CD14-positive monocyte (primary cell): ENCODE measurements around the gene GPM6B. TPM values are rescaled to one million over a fixed set of nuclear protein-coding genes. Genes with fewer than 3 reads are reported as not detected.
A peak's percentile ranks its signal among the peaks of the same experiment; 100 is the strongest.
"Not testable (repeated sequence)": the region's sequence is repeated elsewhere in the genome, so short reads cannot be mapped to it uniquely, and the experiment has no call there.

ENCODE experiments used
- DNase-seq, 3 donors: peaks; one replicate each; pipeline ENCODE4 v3.0.0-alpha.2; 2011 to 2022
- H2AFZ ChIP-seq: 2 replicates; pipeline ENCODE4 v1.6.0; 2012; ENCODE audit warnings: mild to moderate bottlenecking, low read depth, low read length, inconsistent platforms; ENCODE audit not compliant: insufficient read depth, poor library complexity, severe bottlenecking
- H3K27ac ChIP-seq, 2 donors: 1 replicate in 1 of 2; 2 replicates in 1 of 2; pipeline ENCODE4 v1.5.1; 2012 to 2013; ENCODE audit warnings: low read length in 2 of 2, control low read depth in 1 of 2, inconsistent platforms in 1 of 2, low read depth in 1 of 2, mild to moderate bottlenecking in 1 of 2
- H3K27me3 ChIP-seq, 2 donors: one replicate each; pipeline versions ENCODE4 v1.6.0 to v1.6.1; 2011 to 2013; ENCODE audit warnings: low read length in 2 of 2; ENCODE audit not compliant: control insufficient read depth in 2 of 2, insufficient read depth in 2 of 2
- H3K36me3 ChIP-seq, 2 donors: replicated peaks in 1 of 2; 1 replicate in 1 of 2; 2 replicates in 1 of 2; pipeline versions ENCODE4 v1.5.1 to v1.6.1; 2012 to 2013; ENCODE audit warnings: low read length in 2 of 2, control low read depth in 1 of 2, inconsistent platforms in 1 of 2, mild to moderate bottlenecking in 1 of 2; ENCODE audit not compliant: insufficient read depth in 2 of 2, control insufficient read depth in 1 of 2
- H3K4me1 ChIP-seq, 2 donors: 1 replicate in 1 of 2; 2 replicates in 1 of 2; pipeline versions ENCODE4 v1.5.1 to v1.6.1; 2012 to 2013; ENCODE audit warnings: low read length in 2 of 2, control low read depth in 1 of 2, inconsistent platforms in 1 of 2, mild to moderate bottlenecking in 1 of 2, moderate library complexity in 1 of 2; ENCODE audit not compliant: insufficient read depth in 2 of 2, control insufficient read depth in 1 of 2
- H3K4me2 ChIP-seq: replicated peaks from 2 replicates; pipeline ENCODE3; 2012; ENCODE audit warnings: low read length, moderate library complexity, mild to moderate bottlenecking; ENCODE audit not compliant: poor library complexity, severe bottlenecking; ENCODE audit errors: extremely low read depth
- H3K4me3 ChIP-seq, 3 experiments: fragments of 200-600 bp in 1 of 3; sonication (generic) in 1 of 3; replicated peaks in 1 of 3; 1 replicate in 2 of 3; 2 replicates in 1 of 3; pipeline ENCODE4 v1.5.1; 2011 to 2013; ENCODE audit warnings: low read length in 3 of 3, mild to moderate bottlenecking in 3 of 3, control low read depth in 2 of 3, low read depth in 2 of 3, inconsistent platforms in 1 of 3, moderate library complexity in 1 of 3
- H3K79me2 ChIP-seq: 2 replicates; pipeline ENCODE4 v1.6.0; 2012; ENCODE audit warnings: mild to moderate bottlenecking, control low read depth, inconsistent platforms, low read length, moderate library complexity; ENCODE audit not compliant: insufficient read depth
- H3K9ac ChIP-seq: 2 replicates; pipeline ENCODE4 v1.6.0; 2017; ENCODE audit warnings: low read length, mild to moderate bottlenecking; ENCODE audit not compliant: insufficient read depth, poor library complexity, severe bottlenecking
- H3K9me3 ChIP-seq, 2 donors: replicated peaks in 1 of 2; 1 replicate in 1 of 2; 2 replicates in 1 of 2; pipeline versions ENCODE4 v1.5.1 to v1.6.1; 2012 to 2013; ENCODE audit warnings: low read length in 2 of 2, control low read depth in 1 of 2; ENCODE audit not compliant: control insufficient read depth in 1 of 2, insufficient read depth in 1 of 2
- H4K20me1 ChIP-seq: 2 replicates; pipeline ENCODE4 v1.6.0; 2012; ENCODE audit warnings: mild to moderate bottlenecking, low read length, control low read depth, moderate library complexity; ENCODE audit not compliant: insufficient read depth
- H3K27ac Mint-ChIP-seq, 7 donors: one replicate each; pipeline ENCODE4 v1.8.0; 2020; ENCODE audit warnings: mild to moderate bottlenecking in 7 of 7, mixed read lengths in 7 of 7, moderate library complexity in 6 of 7, inconsistent platforms in 2 of 7
- H3K27me3 Mint-ChIP-seq, 3 donors: one replicate each; pipeline ENCODE4 v1.8.0; 2021 to 2022; ENCODE audit warnings: low read depth in 3 of 3, mild to moderate bottlenecking in 3 of 3, mixed read lengths in 3 of 3, moderate library complexity in 3 of 3, inconsistent platforms in 1 of 3
- H3K36me3 Mint-ChIP-seq, 2 donors: one replicate each; pipeline ENCODE4 v1.8.0; 2020; ENCODE audit warnings: mixed read lengths in 2 of 2, inconsistent platforms in 1 of 2, mild to moderate bottlenecking in 1 of 2
- H3K4me1 Mint-ChIP-seq: one replicate; pipeline ENCODE4 v1.8.0; 2020; ENCODE audit warnings: mild to moderate bottlenecking, mixed read lengths
- H3K4me3 Mint-ChIP-seq, 2 donors: one replicate each; pipeline ENCODE4 v1.8.0; 2020; ENCODE audit warnings: mild to moderate bottlenecking in 2 of 2, mixed read lengths in 2 of 2, moderate library complexity in 1 of 2
- H3K9me3 Mint-ChIP-seq, 7 donors: one replicate each; pipeline ENCODE4 v1.8.0; 2020 to 2022; ENCODE audit warnings: mixed read lengths in 7 of 7, mild to moderate bottlenecking in 6 of 7, moderate library complexity in 6 of 7, inconsistent platforms in 2 of 7
- CTCF ChIP-seq: fragments of 200-600 bp; IDR thresholded peaks from one replicate; pipeline ENCODE4 v1.8.0; 2022; ENCODE audit warnings: antibody characterized with exemption, mild to moderate bottlenecking
- WGBS: methylation state at CpG from one replicate; pipeline ENCODE4 v1.1.5; 2013; ENCODE audit warnings: missing lambda C conversion rate; ENCODE audit not compliant: insufficient coverage; 5-methylcytosine and 5-hydroxymethylcytosine counted together
- intact Hi-C, 2 donors: fragments of 100-400 bp; cut with micrococcal nuclease; formaldehyde crosslinking; loops; one replicate each; pipeline versions ENCODE4 v1.15.0 to v1.15.1; 2023
- polyA plus RNA-seq, 3 donors: library from polyadenylated mRNA; depleted of rRNA in 1 of 3; unstranded in 2 of 3; stranded (reverse) in 1 of 3; fragments of 300-500 nt in 2 of 3; fragments of >200 nt in 1 of 3; fragmentation: Illumina TruSeq in 2 of 3; gene quantifications; 1 replicate in 2 of 3; 2 replicates in 1 of 3; pipeline ENCODE4 v1.2.3, GENCODE V29; 2012 to 2021

Gene GPM6B
- polyA plus RNA-seq, 3 donors, result not detected

GRCh38 chrX:13732246-13733067, 84.4 kb downstream of the GPM6B start:
- Histone ChIP-seq H3K27me3 (peaks cover 0 to 18% of the 10 kb centered on the region in 2 donors), H3K9ac (no peak overlapping the region), H3K4me3 (no peak overlapping the region), H3K27ac (no peak overlapping the region), H3K79me2 (peaks cover 52% of the 10 kb centered on the region), H3K36me3 (no peaks in the 10 kb centered on the region), H3K4me1 (peaks cover 16 to 35% of the 10 kb centered on the region in 2 donors), H3K4me2 (no peak overlapping the region), H2AFZ (no peak overlapping the region), H4K20me1 (no peaks in the 10 kb centered on the region), H3K9me3 (peaks cover 0 to 5% of the 10 kb centered on the region in 2 donors)
- Mint-ChIP-seq H3K27ac (peak overlapping the region in 2 of 7 donors; percentile 12 to 57), H3K36me3 (peaks cover 0 to 3% of the 10 kb centered on the region in 2 donors), H3K9me3 (peaks cover 0 to 13% (median 4%) of the 10 kb centered on the region in 7 donors), H3K4me3 (no peak overlapping the region), H3K27me3 (peaks cover 0 to 24% (median 0%) of the 10 kb centered on the region in 3 donors), H3K4me1 (peaks cover 52% of the 10 kb centered on the region)
- WGBS, result 90% methylated on average over 3 of the region's 7 CpGs
- TF ChIP-seq CTCF, result no peak
- intact Hi-C loops, result loop anchor here (5.0 to 10.0 kb wide), 2 partner anchors 35 to 78 kb away; partner anchors contain the start of gene TCEANC (in 2 of the 2)
- DNase-seq, result no peak

DNA sequence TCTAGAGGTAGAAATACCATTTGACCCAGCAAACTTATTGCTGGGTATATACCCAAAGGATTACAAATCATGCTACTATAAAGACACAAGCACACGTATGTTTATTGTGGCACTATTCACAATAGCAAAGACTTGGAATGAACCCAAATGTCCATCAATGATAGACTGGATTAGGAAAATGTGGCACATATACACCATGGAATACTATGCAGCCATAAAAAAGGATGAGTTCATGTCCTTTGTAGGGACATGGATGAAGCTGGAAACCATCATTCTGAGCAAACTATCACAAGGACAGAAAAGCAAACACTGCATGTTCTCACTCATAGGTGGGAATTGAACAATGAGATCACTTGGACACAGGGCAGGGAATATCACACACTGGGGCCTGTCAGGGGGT, 86.4 kb downstream of the GPM6B start:
- intact Hi-C loops, result loop anchor here (5.0 to 10.0 kb wide), 2 partner anchors 33 to 76 kb away; partner anchors contain the start of gene TCEANC (in 2 of the 2)
- Histone ChIP-seq H3K27me3 (peaks cover 0 to 11% of the 10 kb centered on the region in 2 donors), H3K79me2 (peaks cover 42% of the 10 kb centered on the region), H3K4me1 (peaks cover 9 to 24% of the 10 kb centered on the region in 2 donors)
- not testable (repeated sequence) for H3K27ac ChIP-seq, H3K4me3 ChIP-seq, DNase-seq, H3K36me3 Mint-ChIP-seq, H3K4me3 Mint-ChIP-seq, H3K36me3 ChIP-seq, H3K4me2 ChIP-seq, H3K9ac ChIP-seq, H2AFZ ChIP-seq, H3K9me3 ChIP-seq, H4K20me1 ChIP-seq, H3K27ac Mint-ChIP-seq
- H3K4me1 Mint-ChIP-seq, result peaks cover 49% of the 10 kb centered on the region
- H3K9me3 Mint-ChIP-seq, result peaks cover 0 to 15% (median 8%) of the 10 kb centered on the region in 7 donors
- no CpG with 5 or more reads among the region's 1 CpG for WGBS
- H3K27me3 Mint-ChIP-seq, result peaks cover 0 to 20% (median 0%) of the 10 kb centered on the region in 3 donors

DNA sequence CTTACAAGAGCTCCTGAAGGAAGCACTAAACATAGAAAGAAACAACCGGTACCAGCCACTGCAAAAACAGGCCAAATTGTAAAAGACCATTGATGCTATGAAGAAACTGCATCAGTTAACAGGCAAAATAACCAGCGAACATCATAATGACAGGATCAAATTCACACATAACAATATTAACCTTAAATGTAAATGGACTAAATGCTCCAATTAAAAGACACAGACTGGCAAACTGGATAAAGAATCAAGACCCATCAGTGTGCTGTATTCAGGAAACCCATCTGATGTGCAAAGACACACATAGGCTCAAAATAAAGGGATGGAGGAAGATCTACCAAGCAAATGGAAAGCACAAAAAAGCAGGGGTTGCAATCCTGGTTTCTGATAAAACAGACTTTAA, 90.3 kb downstream of the GPM6B start:
- H3K4me1 ChIP-seq, H3K36me3 ChIP-seq, H3K4me3 Mint-ChIP-seq, intact Hi-C loops, H2AFZ ChIP-seq, H3K27ac ChIP-seq, H4K20me1 ChIP-seq, H3K4me2 ChIP-seq, H3K27me3 ChIP-seq, H3K27me3 Mint-ChIP-seq, DNase-seq, H3K9me3 ChIP-seq, H3K9ac ChIP-seq, H3K4me3 ChIP-seq: not testable (repeated sequence)
- Mint-ChIP-seq H3K36me3 (peaks cover 4 to 11% of the 10 kb centered on the region in 2 donors), H3K27ac (peak overlapping the region in 1 of 7 donors; percentile 74), H3K4me1 (peaks cover 31% of the 10 kb centered on the region), H3K9me3 (peaks cover 0 to 10% (median 8%) of the 10 kb centered on the region in 7 donors)
- WGBS, result no CpG with 5 or more reads among the region's 2 CpGs
- H3K79me2 ChIP-seq, result peaks cover 22% of the 10 kb centered on the region
